CD14-positive monocyte (primary cell): ENCODE data around the gene KMT2B. TPM values are rescaled to one million over a fixed set of nuclear protein-coding genes. Genes with fewer than 3 reads are reported as not detected.
A peak's percentile ranks its signal among the peaks of the same experiment; 100 is the strongest.

ENCODE experiments used
- DNase-seq, 3 donors: peaks; one replicate each; pipeline ENCODE4 v3.0.0-alpha.2; 2011 to 2022
- H2AFZ ChIP-seq: 2 replicates; pipeline ENCODE4 v1.6.0; 2012; ENCODE audit warnings: mild to moderate bottlenecking, low read depth, low read length, inconsistent platforms; ENCODE audit not compliant: insufficient read depth, poor library complexity, severe bottlenecking
- H3K27ac ChIP-seq, 2 donors: 1 replicate in 1 of 2; 2 replicates in 1 of 2; pipeline ENCODE4 v1.5.1; 2012 to 2013; ENCODE audit warnings: low read length in 2 of 2, control low read depth in 1 of 2, inconsistent platforms in 1 of 2, low read depth in 1 of 2, mild to moderate bottlenecking in 1 of 2
- H3K27me3 ChIP-seq, 2 donors: one replicate each; pipeline versions ENCODE4 v1.6.0 to v1.6.1; 2011 to 2013; ENCODE audit warnings: low read length in 2 of 2; ENCODE audit not compliant: control insufficient read depth in 2 of 2, insufficient read depth in 2 of 2
- H3K36me3 ChIP-seq, 2 donors: replicated peaks in 1 of 2; 1 replicate in 1 of 2; 2 replicates in 1 of 2; pipeline versions ENCODE4 v1.5.1 to v1.6.1; 2012 to 2013; ENCODE audit warnings: low read length in 2 of 2, control low read depth in 1 of 2, inconsistent platforms in 1 of 2, mild to moderate bottlenecking in 1 of 2; ENCODE audit not compliant: insufficient read depth in 2 of 2, control insufficient read depth in 1 of 2
- H3K4me1 ChIP-seq, 2 donors: 1 replicate in 1 of 2; 2 replicates in 1 of 2; pipeline versions ENCODE4 v1.5.1 to v1.6.1; 2012 to 2013; ENCODE audit warnings: low read length in 2 of 2, control low read depth in 1 of 2, inconsistent platforms in 1 of 2, mild to moderate bottlenecking in 1 of 2, moderate library complexity in 1 of 2; ENCODE audit not compliant: insufficient read depth in 2 of 2, control insufficient read depth in 1 of 2
- H3K4me2 ChIP-seq: replicated peaks from 2 replicates; pipeline ENCODE3; 2012; ENCODE audit warnings: low read length, moderate library complexity, mild to moderate bottlenecking; ENCODE audit not compliant: poor library complexity, severe bottlenecking; ENCODE audit errors: extremely low read depth
- H3K4me3 ChIP-seq, 3 experiments: fragments of 200-600 bp in 1 of 3; sonication (generic) in 1 of 3; replicated peaks in 1 of 3; 1 replicate in 2 of 3; 2 replicates in 1 of 3; pipeline ENCODE4 v1.5.1; 2011 to 2013; ENCODE audit warnings: low read length in 3 of 3, mild to moderate bottlenecking in 3 of 3, control low read depth in 2 of 3, low read depth in 2 of 3, inconsistent platforms in 1 of 3, moderate library complexity in 1 of 3
- H3K79me2 ChIP-seq: 2 replicates; pipeline ENCODE4 v1.6.0; 2012; ENCODE audit warnings: mild to moderate bottlenecking, control low read depth, inconsistent platforms, low read length, moderate library complexity; ENCODE audit not compliant: insufficient read depth
- H3K9ac ChIP-seq: 2 replicates; pipeline ENCODE4 v1.6.0; 2017; ENCODE audit warnings: low read length, mild to moderate bottlenecking; ENCODE audit not compliant: insufficient read depth, poor library complexity, severe bottlenecking
- H3K9me3 ChIP-seq, 2 donors: replicated peaks in 1 of 2; 1 replicate in 1 of 2; 2 replicates in 1 of 2; pipeline versions ENCODE4 v1.5.1 to v1.6.1; 2012 to 2013; ENCODE audit warnings: low read length in 2 of 2, control low read depth in 1 of 2; ENCODE audit not compliant: control insufficient read depth in 1 of 2, insufficient read depth in 1 of 2
- H4K20me1 ChIP-seq: 2 replicates; pipeline ENCODE4 v1.6.0; 2012; ENCODE audit warnings: mild to moderate bottlenecking, low read length, control low read depth, moderate library complexity; ENCODE audit not compliant: insufficient read depth
- H3K27ac Mint-ChIP-seq, 7 donors: one replicate each; pipeline ENCODE4 v1.8.0; 2020; ENCODE audit warnings: mild to moderate bottlenecking in 7 of 7, mixed read lengths in 7 of 7, moderate library complexity in 6 of 7, inconsistent platforms in 2 of 7
- H3K27me3 Mint-ChIP-seq, 3 donors: one replicate each; pipeline ENCODE4 v1.8.0; 2021 to 2022; ENCODE audit warnings: low read depth in 3 of 3, mild to moderate bottlenecking in 3 of 3, mixed read lengths in 3 of 3, moderate library complexity in 3 of 3, inconsistent platforms in 1 of 3
- H3K36me3 Mint-ChIP-seq, 2 donors: one replicate each; pipeline ENCODE4 v1.8.0; 2020; ENCODE audit warnings: mixed read lengths in 2 of 2, inconsistent platforms in 1 of 2, mild to moderate bottlenecking in 1 of 2
- H3K4me1 Mint-ChIP-seq: one replicate; pipeline ENCODE4 v1.8.0; 2020; ENCODE audit warnings: mild to moderate bottlenecking, mixed read lengths
- H3K4me3 Mint-ChIP-seq, 2 donors: one replicate each; pipeline ENCODE4 v1.8.0; 2020; ENCODE audit warnings: mild to moderate bottlenecking in 2 of 2, mixed read lengths in 2 of 2, moderate library complexity in 1 of 2
- H3K9me3 Mint-ChIP-seq, 7 donors: one replicate each; pipeline ENCODE4 v1.8.0; 2020 to 2022; ENCODE audit warnings: mixed read lengths in 7 of 7, mild to moderate bottlenecking in 6 of 7, moderate library complexity in 6 of 7, inconsistent platforms in 2 of 7
- WGBS: methylation state at CpG from one replicate; pipeline ENCODE4 v1.1.5; 2013; ENCODE audit warnings: missing lambda C conversion rate; ENCODE audit not compliant: insufficient coverage; 5-methylcytosine and 5-hydroxymethylcytosine counted together
- intact Hi-C, 2 donors: fragments of 100-400 bp; cut with micrococcal nuclease; formaldehyde crosslinking; loops; one replicate each; pipeline versions ENCODE4 v1.15.0 to v1.15.1; 2023
- polyA plus RNA-seq, 3 donors: library from polyadenylated mRNA; depleted of rRNA in 1 of 3; unstranded in 2 of 3; stranded (reverse) in 1 of 3; fragments of 300-500 nt in 2 of 3; fragments of >200 nt in 1 of 3; fragmentation: Illumina TruSeq in 2 of 3; gene quantifications; 1 replicate in 2 of 3; 2 replicates in 1 of 3; pipeline ENCODE4 v1.2.3, GENCODE V29; 2012 to 2021
- TF ChIP-seq, protein P1 (sequence below): fragments of 200-600 bp; IDR thresholded peaks from one replicate; pipeline ENCODE4 v1.8.0; 2022; ENCODE audit warnings: antibody characterized with exemption, mild to moderate bottlenecking

Gene KMT2B
- polyA plus RNA-seq, 3 donors, result 0.32 to 63.6 (median 0.65) TPM

DNA sequence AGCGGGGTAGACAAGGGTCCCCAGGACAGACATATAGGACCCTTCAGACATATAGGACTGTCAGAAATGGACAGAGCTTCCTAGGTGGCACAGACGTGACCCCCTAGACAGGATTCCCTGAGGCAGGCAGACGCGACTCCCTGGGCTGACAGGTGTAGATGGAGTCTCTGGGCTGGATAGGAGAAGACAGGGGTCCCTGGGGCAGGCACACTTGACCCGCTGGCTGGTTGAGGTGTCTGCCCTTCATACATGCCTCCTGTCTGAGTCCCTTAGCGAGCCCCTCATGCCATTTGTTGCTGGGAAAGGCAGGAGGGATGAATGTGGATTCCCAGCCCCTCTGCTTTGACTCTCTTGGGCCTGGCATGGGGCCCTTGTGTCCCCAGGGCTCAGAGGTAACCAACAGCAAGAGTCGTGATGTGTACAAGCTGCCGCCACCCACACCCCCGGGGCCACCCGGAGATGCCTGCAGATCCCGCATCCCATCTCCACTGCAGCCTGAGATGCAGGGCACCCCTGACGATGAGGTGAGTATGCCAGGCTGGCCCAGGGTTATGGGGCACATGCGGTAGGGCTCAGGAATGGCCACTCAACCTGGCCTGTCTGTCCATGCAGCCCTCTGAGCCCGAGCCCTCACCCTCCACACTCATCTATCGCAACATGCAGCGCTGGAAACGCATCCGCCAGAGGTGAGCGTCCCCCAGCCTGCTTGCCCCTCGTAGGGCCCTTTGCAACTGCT lies 36.0 kb downstream of the KMT2B start:
- H3K9me3 ChIP-seq, result no peaks in the 10 kb centered on the region
- peaks cover 6% of the 10 kb centered on the region for H4K20me1 ChIP-seq
- H3K4me1 Mint-ChIP-seq, result peaks cover 36% of the 10 kb centered on the region
- H3K4me3 Mint-ChIP-seq, result peak overlapping the region in 1 of 2 donors; percentile 30
- H3K9ac ChIP-seq, result no peak overlapping the region
- TF ChIP-seq, protein P1, sequence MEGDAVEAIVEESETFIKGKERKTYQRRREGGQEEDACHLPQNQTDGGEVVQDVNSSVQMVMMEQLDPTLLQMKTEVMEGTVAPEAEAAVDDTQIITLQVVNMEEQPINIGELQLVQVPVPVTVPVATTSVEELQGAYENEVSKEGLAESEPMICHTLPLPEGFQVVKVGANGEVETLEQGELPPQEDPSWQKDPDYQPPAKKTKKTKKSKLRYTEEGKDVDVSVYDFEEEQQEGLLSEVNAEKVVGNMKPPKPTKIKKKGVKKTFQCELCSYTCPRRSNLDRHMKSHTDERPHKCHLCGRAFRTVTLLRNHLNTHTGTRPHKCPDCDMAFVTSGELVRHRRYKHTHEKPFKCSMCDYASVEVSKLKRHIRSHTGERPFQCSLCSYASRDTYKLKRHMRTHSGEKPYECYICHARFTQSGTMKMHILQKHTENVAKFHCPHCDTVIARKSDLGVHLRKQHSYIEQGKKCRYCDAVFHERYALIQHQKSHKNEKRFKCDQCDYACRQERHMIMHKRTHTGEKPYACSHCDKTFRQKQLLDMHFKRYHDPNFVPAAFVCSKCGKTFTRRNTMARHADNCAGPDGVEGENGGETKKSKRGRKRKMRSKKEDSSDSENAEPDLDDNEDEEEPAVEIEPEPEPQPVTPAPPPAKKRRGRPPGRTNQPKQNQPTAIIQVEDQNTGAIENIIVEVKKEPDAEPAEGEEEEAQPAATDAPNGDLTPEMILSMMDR, result no peak
- H3K27ac Mint-ChIP-seq, result peak overlapping the region in 1 of 7 donors; percentile 72
- peaks cover 0 to 8% (median 3%) of the 10 kb centered on the region in 7 donors for H3K9me3 Mint-ChIP-seq
- intact Hi-C loops, result loop anchor here in 1 of 2 donors (10.0 kb wide), 1 partner anchor 361 kb away; the partner anchor contains the start of genes OVOL3, POLR2I and TBCB
- H3K27me3 Mint-ChIP-seq, result peaks cover 18 to 32% (median 25%) of the 10 kb centered on the region in 3 donors
- WGBS, result 97% methylated on average over 17 of the region's 20 CpGs
- H3K36me3 Mint-ChIP-seq, result peaks cover 34 to 39% of the 10 kb centered on the region in 2 donors
- DNase-seq, result no peak
- peaks cover 11% of the 10 kb centered on the region for H3K79me2 ChIP-seq
- H2AFZ ChIP-seq, result no peak overlapping the region
- peaks cover 24 to 30% of the 10 kb centered on the region in 2 donors for H3K36me3 ChIP-seq
- H3K4me2 ChIP-seq, result no peak overlapping the region
- no peak overlapping the region for H3K27ac ChIP-seq
- H3K4me3 ChIP-seq, result no peak overlapping the region
- peaks cover 9 to 21% of the 10 kb centered on the region in 2 donors for H3K27me3 ChIP-seq
- H3K4me1 ChIP-seq, result peaks cover 33 to 47% of the 10 kb centered on the region in 2 donors

DNA sequence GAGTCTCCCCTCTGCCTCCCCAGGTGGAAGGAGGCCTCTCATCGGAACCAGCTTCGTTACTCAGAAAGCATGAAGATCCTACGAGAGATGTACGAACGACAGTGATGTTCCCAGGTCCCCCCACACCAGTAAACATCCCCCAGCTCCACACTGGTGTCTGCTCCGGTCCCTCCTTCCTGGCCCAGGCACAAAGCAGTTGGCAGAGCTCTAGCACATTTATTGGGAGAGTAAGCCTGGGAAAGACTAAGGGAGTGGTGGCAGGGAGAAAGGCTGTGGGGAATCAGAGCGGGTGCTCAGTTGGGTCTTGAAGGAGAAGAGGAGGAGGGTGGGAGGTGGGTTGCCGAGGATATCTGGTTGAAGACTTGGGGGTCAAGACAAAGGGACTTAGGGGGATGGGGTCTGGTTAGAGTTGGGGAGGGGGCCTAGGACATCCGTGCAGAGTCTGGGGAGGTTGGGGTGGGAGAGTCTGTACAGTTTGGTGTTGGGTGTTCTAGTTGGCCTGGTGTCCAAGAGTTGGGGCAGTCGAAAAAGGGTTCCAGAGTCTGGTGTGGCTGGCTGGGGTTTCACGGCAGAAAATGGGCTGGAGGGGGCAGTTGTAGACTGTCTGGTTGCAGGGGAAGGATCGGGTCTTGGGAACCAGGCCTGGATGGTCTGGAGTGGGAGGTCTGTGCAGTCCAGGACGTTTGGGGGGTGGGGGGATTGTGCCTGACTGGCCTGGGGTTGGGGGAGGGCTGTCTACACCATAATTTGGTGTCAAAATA lies 36.7 kb downstream of the KMT2B start:
- 93% methylated on average over 7 of the region's 13 CpGs for WGBS
- peak overlapping the region in 1 of 3 experiments; percentile 100 for H3K4me3 ChIP-seq
- DNase-seq, result no peak
- peaks cover 18 to 32% (median 25%) of the 10 kb centered on the region in 3 donors for H3K27me3 Mint-ChIP-seq
- peaks cover 0 to 8% (median 3%) of the 10 kb centered on the region in 7 donors for H3K9me3 Mint-ChIP-seq
- no peak overlapping the region for H3K27ac ChIP-seq
- no peak overlapping the region for H2AFZ ChIP-seq
- H3K4me1 Mint-ChIP-seq, result peaks cover 37% of the 10 kb centered on the region
- no peak overlapping the region for H3K4me2 ChIP-seq
- peaks cover 12% of the 10 kb centered on the region for H3K79me2 ChIP-seq
- peaks cover 9 to 21% of the 10 kb centered on the region in 2 donors for H3K27me3 ChIP-seq
- H3K36me3 ChIP-seq, result peaks cover 25 to 30% of the 10 kb centered on the region in 2 donors
- peaks cover 29 to 45% of the 10 kb centered on the region in 2 donors for H3K4me1 ChIP-seq
- H3K27ac Mint-ChIP-seq, result peak overlapping the region in 3 of 7 donors; percentile 39 to 72 (median 44)
- no peak overlapping the region for H3K9ac ChIP-seq
- H3K36me3 Mint-ChIP-seq, result peaks cover 34 to 39% of the 10 kb centered on the region in 2 donors
- TF ChIP-seq, protein P1, result no peak
- peaks cover 12% of the 10 kb centered on the region for H4K20me1 ChIP-seq
- peak overlapping the region in 1 of 2 donors; percentile 85 for H3K4me3 Mint-ChIP-seq
- intact Hi-C loops, result loop anchor here in 1 of 2 donors (5.0 to 10.0 kb wide), 2 partner anchors 258 to 360 kb away; partner anchors contain the start of genes ALKBH6, OVOL3, POLR2I and TBCB
- no peaks in the 10 kb centered on the region for H3K9me3 ChIP-seq
